DMS153 treated with DMSO at 0.1 percent for 48 hours (cell line): ENCODE data around the gene UVRAG.

Source experiments
- DNase-seq: peaks from one replicate; lab custom pipeline; 2025; ENCODE audit not compliant: unreplicated experiment; lab: John Stamatoyannopoulos, UW

UVRAG gene

GRCh38 chr11:76134239-76134638 is 319.2 kb downstream of the UVRAG start:
- no peak for DNase-seq

GRCh38 chr11:76135491-76135890 is 320.5 kb downstream of the UVRAG start:
- no peak for DNase-seq

GRCh38 chr11:76139314-76139713 is 324.3 kb downstream of the UVRAG start:
- no peak for DNase-seq

- no peak for DNase-seq
Observed at GRCh38 chr11:76140912-76141574, 326.0 kb downstream of the UVRAG start.

GRCh38 chr11:76141901-76142588 is 327.0 kb downstream of the UVRAG start:
- no peak for DNase-seq

GRCh38 chr11:76143274-76143673 is 328.3 kb downstream of the UVRAG start:
- no peak for DNase-seq

GRCh38 chr11:76147106-76147740 is 332.2 kb downstream of the UVRAG start:
- no peak for DNase-seq

- DNase-seq: no peak
Observed at GRCh38 chr11:76148231-76148630, 333.2 kb downstream of the UVRAG start.

- no peak for DNase-seq
Observed at GRCh38 chr11:76148941-76149613, 334.1 kb downstream of the UVRAG start.

GRCh38 chr11:76149713-76150112 is 334.7 kb downstream of the UVRAG start:
- no peak for DNase-seq

- DNase-seq: no peak
Observed at GRCh38 chr11:76150141-76150540, 335.1 kb downstream of the UVRAG start.

- no peak for DNase-seq
Observed at GRCh38 chr11:76151556-76152085, 336.6 kb downstream of the UVRAG start.

GRCh38 chr11:76152086-76152681 is 337.2 kb downstream of the UVRAG start:
- peak; percentile 74 for DNase-seq

- DNase-seq: peak; percentile 25
Observed at GRCh38 chr11:76152741-76153570, 337.9 kb downstream of the UVRAG start.

- no peak for DNase-seq
Observed at GRCh38 chr11:76153571-76153923, 338.5 kb downstream of the UVRAG start.

GRCh38 chr11:76155500-76156227 is 340.7 kb downstream of the UVRAG start:
- no peak for DNase-seq

- no peak for DNase-seq
Observed at GRCh38 chr11:76156971-76157427, 342.0 kb downstream of the UVRAG start.

- no peak for DNase-seq
Observed at GRCh38 chr11:76157891-76158290, 342.9 kb downstream of the UVRAG start.
